NCI-H526 (cell line): Measurements from ENCODE around the gene PABPN1L.

Experiments
- DNase-seq, 2 experiments: peaks; one replicate each; lab custom pipeline; 2025; lab: John Stamatoyannopoulos, UW

Gene PABPN1L

DNA sequence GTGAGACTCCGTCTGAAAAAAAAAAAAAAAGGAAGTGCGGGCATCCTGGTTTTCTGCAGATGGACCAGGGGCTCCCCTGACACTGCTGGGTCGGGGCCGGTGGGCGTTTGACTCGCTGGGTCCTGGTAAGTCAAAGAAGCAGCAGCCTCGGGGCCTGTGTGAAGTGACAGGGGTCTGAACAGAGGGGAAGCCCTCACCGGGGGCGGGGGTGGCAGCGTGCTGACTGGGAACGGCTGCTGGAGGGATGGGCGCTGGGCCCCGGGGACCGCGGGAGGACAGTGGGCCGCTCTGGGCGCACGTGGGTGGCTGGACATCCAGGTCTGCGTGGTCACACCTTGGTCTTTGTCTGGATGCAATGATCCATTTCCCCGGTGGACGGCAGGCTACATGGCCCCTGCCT is 17.9 kb downstream of the PABPN1L start:
- no peak for DNase-seq

GRCh38 chr16:88847654-88848053 is 18.8 kb downstream of the PABPN1L start:
- DNase-seq = no peak

DNA sequence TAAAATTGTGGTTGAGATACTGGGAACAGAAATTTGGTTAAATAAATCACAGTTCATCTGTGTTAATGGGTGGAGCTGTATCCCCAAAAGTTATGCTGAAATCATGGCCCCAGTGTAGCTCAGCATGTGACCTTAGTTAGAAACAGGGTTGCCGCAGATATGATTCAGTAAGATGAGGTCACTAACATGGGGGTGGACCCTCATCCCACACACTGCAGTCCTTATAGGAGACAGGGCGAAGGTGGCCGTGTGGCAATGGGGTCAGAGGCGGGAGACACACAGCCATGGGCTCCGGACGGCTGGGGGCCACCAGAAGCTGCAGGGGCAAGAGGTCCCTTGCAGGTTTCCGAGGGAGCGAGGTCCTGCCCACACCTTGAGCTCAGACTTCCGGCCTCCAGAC is 20.4 kb downstream of the PABPN1L start:
- no peak for DNase-seq

DNA sequence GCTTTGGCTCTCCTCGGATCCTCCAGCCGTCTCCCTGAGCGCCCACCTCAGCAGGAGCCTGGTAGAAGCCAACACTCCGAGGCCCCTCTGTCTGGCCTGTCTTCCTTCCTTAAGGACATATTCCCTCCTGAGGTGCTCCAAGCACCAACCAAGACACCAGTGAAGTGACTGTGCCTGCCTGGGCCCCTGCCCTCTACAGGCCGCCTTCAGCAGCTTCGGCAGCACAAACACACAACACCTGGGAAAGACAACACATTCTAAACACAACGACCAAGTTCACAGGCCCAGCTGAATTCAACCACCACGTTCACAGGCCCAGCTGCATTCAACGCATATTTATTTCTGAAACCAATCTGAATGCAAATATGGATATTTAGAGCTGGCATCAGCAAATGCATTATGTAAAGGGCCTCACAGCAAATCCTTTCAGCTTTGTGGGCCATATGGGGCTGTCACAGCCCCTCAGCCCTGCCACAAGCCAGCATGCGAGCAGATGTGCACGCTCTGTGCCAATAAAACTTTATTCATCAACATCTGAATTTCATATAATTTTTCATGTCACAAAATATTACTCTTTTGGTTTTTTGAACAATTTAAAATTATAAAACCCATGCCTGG is 21.9 kb downstream of the PABPN1L start:
- peak; percentile 21 to 52 for DNase-seq

GRCh38 chr16:88843256-88843655 is 23.2 kb downstream of the PABPN1L start:
- no peak for DNase-seq

DNA sequence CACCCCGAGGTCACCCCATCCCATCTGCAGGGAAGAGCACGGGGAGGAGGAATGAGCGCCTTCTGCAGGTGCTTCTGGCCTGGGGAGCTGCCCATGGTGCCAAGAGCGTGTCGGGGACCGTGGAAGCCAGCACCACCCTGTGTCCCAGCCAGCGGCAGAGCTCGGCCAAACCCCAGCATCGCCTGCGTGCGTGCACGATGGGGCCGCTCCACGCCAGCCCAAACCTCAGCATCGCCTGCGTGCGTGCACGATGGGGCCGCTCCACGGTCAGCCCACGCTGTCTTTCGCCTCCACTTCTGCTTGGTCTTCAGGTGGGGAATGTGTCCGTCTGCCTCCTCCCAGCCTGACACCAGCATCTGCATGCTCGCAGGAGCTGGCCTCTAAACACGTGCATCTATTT is 23.7 kb downstream of the PABPN1L start:
- no peak for DNase-seq

- DNase-seq = no peak
Observed at GRCh38 chr16:88842308-88842756, 24.1 kb downstream of the PABPN1L start.

DNA sequence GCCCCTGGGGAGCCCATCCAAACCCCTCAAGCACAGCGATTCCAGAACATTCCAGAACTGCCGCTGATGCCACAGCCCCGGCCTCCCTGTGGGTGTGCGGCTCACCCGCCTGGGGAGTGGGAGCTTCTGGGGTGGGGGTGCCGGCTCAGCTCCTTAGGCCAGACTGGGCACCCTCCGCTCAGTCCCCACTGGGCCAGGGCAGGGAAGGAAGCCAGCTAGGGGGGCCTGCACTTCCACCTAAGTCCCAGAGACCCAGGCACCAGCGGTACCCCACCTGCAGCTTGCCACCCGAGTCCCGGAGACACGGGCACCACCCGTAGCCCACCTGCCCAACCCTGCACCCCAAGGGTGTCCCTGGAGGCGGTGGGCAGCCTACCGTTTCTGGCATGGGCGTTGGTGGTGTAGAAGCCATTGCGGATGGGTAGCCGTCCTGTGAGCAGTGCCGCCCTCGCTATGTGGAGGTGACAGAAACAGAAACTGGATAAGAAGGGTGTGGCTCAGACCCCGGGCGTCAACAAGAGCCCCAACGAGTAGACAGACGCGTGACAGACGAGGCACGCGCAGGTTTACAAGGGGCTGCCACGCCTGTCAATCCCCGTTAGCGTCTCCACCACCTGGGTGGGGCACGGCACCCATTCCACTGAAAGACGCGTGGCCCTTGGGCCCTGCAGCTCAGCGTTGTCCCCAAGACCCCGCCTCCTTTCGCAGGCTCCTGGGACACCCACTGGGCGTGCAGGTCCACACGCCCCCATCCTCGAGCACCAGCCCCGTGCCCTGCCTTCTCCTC is 24.7 kb downstream of the PABPN1L start:
- no peak for DNase-seq

DNA sequence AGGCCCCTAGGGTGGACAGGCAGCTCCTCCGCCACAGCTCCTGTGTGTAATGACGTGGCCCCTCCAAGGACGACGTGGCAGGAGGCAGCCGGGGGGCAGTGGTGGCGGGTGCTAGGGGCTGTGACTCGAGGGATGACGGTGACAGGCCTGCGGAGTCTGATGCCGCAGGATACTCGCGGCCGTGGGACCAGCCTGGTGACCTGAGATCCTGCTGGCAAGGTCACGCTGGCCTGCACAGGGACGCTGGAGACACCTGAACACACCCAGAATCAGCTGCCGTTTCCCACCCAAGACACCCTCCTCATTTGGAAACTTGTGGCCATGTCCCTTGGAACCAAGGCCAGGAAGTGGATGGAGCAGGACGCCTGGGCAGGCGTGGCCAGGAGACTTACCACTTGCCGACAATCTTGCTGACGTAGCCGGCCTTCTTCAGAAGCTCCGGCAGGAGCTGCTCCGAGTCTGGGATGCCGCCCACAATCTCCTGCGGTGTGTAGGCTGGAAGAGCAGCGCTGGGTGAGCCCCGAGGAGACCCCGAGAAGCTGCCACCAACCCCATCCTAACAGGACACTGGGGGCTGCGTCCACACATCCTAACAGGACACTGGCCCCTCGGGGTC is 25.8 kb downstream of the PABPN1L start:
- DNase-seq = no peak

- DNase-seq = no peak
Observed at GRCh38 chr16:88839745-88840599, 26.5 kb downstream of the PABPN1L start.

- DNase-seq = peak in 1 of 2 experiments; percentile 11
Observed at GRCh38 chr16:88839026-88839529, 27.4 kb downstream of the PABPN1L start.

DNA sequence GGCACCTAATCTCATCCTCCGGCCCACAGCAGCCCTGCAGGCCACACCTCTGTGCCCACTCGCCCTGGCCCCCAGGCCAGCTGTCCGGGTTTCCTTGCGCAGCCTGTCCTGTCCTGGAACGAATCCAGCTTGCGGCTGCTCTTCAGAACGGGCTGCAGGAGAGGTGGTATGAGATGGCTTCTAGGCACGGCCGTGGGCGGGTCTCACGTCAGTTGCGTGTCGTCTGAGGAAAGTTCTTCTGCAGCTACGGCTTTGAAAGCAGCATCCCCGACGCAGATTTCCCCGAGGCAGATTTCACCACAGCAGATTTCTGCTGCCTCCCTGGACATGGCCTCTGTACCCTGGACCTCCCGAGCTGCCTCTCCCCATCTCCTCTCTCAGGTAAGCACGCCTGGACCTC is 27.9 kb downstream of the PABPN1L start:
- DNase-seq = no peak

DNA sequence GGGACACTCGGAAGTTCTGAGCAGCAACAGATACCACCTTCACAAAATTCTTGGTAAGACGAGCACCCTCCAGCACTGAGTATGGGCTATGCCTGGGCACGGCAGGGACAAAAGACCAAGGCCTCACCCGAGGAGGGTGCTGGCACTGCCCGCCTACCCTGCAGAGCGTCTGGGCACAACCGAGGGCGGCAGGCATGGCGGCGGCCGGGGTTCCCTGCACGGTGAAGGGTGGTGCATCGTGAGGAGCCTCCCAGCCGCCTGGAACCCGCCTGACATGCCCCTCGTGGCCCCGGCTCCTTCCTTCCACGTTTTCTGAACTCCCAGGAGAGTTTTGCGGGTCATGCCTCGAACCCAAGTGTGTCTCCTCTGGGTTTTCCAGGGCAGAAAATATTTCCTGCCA is 28.7 kb downstream of the PABPN1L start:
- no peak for DNase-seq

DNA sequence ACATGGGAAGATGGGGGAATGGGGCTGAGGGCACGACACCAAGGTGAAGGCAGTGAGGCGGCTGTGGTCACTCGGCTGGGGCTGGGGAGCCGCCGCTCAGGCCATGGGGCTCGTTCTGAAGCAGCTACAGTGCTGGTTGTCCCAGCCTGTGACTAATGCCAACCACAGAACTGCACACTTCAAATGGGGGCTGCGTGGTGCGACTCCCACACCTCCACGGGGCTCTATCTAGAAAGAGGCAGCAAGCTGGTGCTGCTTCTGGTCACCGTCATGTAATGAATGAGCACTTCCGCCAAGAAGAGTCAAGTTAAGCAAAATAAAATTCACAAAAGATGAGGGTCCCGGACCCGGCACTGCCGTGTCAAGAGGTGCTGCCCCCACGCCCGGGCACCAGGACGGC is 29.7 kb downstream of the PABPN1L start:
- DNase-seq = no peak

DNA sequence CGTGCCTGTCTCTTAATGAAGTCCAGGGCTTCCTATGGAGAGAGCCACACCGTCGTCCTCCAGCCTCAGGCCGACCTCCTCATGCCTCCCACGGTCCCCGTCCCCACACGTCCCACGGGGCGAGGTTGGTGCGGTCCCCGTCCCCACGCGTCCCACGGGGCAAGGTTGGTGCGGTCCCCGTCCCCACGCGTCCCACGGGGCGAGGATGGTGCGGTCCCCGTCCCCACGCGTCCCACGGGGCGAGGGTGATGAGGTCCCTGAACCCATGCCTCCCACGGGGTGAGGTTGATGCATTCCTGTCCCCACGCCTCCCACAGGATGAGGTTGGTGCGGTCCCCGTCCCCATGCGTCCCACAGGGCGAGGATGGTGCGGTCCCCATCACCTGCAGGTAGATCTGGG is 30.6 kb downstream of the PABPN1L start:
- DNase-seq = no peak

DNA sequence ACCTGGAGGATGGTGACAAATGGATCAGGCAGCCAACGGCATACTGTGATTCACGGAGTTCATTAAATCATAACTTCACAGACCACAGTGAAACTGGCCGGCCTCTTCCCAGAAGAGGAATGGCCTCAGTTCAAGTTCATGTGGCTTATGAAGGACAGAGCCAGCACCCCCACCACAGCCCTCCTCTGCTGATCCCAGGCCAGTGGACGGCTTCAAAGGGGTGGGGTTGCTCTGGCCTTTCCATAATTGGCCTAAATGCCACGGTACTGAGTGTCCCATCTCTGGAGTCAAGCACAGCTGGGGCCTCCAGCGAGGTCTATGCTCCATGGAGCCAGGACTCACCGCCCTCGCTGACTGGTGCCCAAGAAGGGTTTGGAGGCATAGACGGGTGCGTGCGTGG is 31.1 kb downstream of the PABPN1L start:
- DNase-seq = no peak

DNA sequence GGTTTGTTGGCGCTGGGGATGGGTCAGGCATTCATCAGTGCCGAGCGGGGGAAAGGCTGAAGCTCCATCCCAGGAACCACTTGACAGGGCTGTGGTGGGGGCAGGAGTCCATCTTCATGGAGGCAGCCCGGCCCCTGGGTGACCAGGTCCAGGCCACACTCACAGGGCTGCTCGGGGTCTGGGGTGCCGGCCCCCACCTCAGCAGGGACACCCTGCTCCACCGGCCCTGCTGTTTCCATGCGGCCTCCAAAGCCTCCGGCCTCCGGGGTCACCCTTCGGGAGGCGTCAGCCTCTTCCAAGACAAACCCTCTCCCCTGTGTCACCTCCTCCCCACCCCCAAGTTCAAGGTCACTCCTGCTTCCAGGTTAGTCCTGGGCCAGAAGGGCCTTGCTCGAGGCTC is 31.8 kb downstream of the PABPN1L start:
- no peak for DNase-seq

GRCh38 chr16:88833086-88833485 is 33.4 kb downstream of the PABPN1L start:
- DNase-seq = no peak

DNA sequence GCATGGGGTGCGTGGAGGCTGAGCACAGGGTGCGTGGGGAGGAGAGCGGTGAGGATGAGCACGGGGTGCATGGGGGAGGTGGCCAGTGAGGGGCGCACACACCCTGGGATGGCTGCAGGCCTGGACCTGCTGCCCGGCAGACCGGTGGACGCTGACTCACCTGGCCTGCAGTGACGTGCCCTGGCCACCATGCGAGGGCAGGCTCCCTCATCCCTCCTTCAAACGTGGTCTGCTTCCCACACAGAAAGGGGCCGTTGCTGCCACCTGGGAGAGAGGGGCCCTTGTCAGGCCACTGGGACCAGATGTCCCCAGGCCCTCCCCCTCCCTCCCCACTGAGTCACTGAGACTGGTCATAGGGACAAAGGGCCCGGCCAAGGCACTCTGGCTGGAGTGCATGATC is 34.6 kb downstream of the PABPN1L start:
- no peak for DNase-seq

DNA sequence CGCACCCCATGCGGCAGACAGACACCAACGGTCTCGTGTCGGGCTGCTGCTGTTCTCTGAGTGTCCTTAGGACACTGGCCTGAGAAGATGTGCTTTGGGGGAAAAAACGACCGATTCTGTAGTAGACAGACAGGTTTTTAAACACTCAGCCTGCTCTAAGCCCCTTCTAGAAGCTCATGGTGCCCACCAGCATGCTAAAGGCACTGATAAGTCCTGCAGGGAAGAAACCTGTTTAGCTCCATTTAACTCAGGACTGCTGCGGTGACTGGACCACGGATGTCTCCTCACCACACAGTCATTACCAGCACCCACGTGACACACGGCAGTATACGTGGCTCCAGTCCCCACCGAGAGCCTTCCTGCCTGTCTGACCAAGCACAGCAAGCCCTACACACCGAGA is 35.7 kb downstream of the PABPN1L start:
- no peak for DNase-seq

DNA sequence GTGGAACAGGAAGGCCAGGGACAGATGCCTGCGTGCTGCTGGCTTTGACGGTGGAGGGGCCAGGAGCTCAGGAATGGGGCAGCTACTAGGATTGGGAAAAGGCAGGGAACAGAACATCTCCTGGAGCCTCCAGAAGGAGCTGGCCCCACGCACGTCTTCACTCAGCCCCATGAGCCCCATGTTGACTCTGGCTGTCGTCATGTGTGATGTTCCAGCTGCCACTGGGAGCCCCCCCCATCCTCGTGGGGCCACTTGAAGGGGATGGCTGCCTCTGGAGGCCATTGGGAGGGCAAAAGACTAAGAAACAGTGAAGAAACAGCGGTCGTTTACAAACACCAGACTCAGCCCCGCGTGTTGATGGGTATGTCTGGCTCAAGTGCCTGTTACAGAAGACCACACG is 36.2 kb downstream of the PABPN1L start:
- DNase-seq = no peak

DNA sequence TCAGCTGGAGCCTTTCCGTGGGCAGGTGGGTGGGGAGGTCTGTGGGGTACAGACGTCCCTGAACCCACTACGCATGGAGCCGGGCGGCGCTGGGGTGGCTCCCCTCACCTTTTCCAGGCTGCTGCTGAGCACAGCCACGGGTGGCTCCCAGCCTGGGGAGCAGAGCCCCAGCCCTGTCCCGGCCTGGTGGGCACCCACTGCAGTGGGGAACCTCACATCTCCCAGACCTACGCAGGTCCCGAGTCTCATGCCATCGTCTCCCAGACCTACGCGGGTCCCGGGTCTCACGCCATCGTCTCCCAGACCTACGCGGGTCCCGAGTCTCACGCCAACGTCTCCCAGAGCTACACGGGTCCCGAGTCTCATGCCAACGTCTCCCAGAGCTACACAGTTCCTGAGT is 37.7 kb downstream of the PABPN1L start:
- no peak for DNase-seq
